NB4 (cell line): ENCODE results near the gene SFXN1.

Experiments used
- DNase-seq: peaks from one replicate; pipeline ENCODE4 v3.0.0; 2010; ENCODE audit warnings: low read depth
- H3K4me3 ChIP-seq: one replicate; pipeline ENCODE4 v1.5.1; 2011; ENCODE audit warnings: mild to moderate bottlenecking, low read depth, low read length, moderate library complexity
- MYC ChIP-seq: IDR thresholded peaks from 2 replicates; pipeline ENCODE4 v1.6.1; 2011; ENCODE audit warnings: low read depth, low read length
- POLR2A ChIP-seq: IDR thresholded peaks from 2 replicates; pipeline ENCODE4 v1.6.1; 2011; ENCODE audit warnings: mild to moderate bottlenecking; ENCODE audit not compliant: insufficient read length; ENCODE audit errors: extremely low read depth
- TF ChIP-seq, protein P1 (sequence below): IDR thresholded peaks from 2 replicates; pipeline ENCODE4 v1.6.1; 2011; ENCODE audit warnings: low read depth, low read length
- TF ChIP-seq, protein P2 (sequence below): IDR thresholded peaks from one replicate; pipeline ENCODE4 v1.5.1; 2012; ENCODE audit warnings: low read depth, low read length

The SFXN1 gene

DNA sequence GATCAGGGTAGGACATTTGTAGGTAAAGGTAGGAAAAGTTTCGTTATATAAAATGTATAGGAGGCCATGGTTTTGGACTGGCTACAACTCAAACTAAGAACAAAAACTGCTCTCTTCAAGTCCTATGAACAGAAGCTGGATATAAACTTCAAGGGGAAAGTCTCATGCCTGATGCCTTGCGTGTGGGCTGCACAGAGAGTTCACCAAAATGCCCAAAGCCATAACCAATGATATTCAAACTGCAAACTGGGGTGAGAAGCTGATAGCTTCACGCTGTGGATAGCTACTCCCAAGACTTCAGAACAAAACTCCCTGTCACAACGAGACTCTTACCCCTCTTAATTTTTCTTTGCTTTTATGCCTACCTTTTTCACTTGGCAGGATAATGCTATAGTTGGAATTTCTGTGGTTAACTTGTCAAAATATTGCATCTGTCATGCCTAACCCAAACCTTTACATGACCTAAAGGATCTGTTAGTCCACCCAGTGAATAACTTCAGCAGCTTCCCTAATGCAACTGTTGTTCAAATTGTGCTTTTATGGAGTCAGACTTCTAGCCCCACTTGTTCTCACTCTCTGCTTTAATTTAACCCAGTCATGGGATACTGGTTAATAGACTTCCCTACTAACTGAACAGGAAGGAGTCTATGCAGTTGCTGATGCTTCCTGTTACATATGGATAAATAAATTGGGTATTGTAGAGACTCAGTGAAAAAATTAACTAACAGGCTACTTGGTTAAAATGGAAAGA, 71.9 kb downstream of the SFXN1 start:
- TF ChIP-seq, protein P1, sequence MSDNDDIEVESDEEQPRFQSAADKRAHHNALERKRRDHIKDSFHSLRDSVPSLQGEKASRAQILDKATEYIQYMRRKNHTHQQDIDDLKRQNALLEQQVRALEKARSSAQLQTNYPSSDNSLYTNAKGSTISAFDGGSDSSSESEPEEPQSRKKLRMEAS, result no peak
- TF ChIP-seq POLR2A (no peak), MYC (no peak)
- TF ChIP-seq, protein P2, sequence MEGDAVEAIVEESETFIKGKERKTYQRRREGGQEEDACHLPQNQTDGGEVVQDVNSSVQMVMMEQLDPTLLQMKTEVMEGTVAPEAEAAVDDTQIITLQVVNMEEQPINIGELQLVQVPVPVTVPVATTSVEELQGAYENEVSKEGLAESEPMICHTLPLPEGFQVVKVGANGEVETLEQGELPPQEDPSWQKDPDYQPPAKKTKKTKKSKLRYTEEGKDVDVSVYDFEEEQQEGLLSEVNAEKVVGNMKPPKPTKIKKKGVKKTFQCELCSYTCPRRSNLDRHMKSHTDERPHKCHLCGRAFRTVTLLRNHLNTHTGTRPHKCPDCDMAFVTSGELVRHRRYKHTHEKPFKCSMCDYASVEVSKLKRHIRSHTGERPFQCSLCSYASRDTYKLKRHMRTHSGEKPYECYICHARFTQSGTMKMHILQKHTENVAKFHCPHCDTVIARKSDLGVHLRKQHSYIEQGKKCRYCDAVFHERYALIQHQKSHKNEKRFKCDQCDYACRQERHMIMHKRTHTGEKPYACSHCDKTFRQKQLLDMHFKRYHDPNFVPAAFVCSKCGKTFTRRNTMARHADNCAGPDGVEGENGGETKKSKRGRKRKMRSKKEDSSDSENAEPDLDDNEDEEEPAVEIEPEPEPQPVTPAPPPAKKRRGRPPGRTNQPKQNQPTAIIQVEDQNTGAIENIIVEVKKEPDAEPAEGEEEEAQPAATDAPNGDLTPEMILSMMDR, result no peak
- no peak for DNase-seq
- no peak overlapping the region for H3K4me3 ChIP-seq

DNA sequence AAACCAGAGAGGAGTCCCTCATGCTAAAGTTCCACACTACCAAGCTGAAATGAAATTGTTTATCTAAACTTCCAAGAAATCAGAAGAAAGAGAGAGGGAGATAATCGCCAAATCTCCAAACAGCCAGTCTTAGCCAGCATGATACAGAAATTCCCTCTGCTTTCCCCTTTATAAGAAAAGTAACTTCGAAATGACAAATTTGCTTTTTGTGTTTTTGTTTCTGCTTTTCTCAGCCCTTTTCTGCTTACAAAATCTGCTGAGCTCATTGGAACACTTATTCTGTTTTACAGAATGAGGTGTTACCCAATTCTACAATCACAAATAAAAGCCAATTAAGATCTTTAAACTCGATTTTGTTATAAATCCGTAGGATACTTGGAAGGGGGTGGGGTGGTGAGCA, 72.9 kb downstream of the SFXN1 start:
- TF ChIP-seq, protein P1, result no peak
- TF ChIP-seq MYC, result no peak
- H3K4me3 ChIP-seq, result no peak overlapping the region
- DNase-seq, result no peak

DNA sequence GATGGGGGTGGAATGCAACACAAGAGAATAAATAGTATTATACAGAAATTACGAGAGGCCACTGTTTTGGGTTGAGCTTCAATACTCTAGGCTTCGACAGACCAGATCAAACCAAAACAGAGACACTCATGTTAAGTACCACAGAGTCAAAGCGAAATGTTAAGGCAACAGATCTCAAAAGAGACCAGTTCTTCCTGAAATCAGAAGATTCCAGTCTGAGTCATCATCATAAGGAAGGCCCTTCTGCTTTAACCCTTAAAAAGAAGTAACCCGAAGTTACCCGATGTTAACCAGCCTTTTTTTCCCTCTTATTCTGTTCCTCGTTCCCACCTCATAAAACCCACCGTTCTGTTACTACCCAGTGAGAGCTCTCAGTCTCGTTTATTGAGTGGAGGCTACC, 75.9 kb downstream of the SFXN1 start:
- no peak overlapping the region for H3K4me3 ChIP-seq
- TF ChIP-seq, protein P1, result no peak
- TF ChIP-seq POLR2A (no peak), MYC (no peak)
- TF ChIP-seq, protein P2, result no peak
- DNase-seq, result no peak

DNA sequence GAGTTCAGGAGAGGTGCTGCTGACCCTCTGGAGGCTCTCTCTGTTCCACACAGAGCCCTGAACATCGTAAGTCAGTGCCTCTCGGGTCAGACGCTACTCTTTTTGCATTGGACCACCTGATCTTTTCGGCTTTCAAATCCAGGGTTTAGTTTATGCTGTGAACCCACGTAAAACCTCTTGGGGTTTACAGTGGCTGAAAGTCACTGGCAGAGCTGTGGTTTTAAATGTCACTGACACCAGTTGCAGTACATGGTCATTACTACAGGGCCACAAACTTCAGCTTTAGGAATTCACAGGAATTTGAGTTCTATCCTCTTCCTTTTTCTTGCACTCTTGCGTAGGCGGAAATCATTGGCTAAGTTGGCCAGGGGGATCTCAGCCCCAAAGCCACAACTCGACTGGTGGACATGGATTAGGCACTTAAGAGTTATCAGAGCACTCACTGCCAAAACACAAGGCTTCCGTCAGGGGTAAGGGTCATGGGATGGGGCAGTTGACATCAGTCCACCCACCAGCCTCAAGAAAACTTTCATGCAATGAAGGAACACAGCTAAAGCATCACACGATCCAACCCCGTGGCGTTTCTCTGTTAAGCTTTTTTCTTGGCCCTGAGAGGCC, 76.9 kb downstream of the SFXN1 start:
- DNase-seq, result no peak
- TF ChIP-seq POLR2A (no peak), MYC (no peak)
- TF ChIP-seq, protein P2, result no peak
- TF ChIP-seq, protein P1, result no peak
- no peak overlapping the region for H3K4me3 ChIP-seq

DNA sequence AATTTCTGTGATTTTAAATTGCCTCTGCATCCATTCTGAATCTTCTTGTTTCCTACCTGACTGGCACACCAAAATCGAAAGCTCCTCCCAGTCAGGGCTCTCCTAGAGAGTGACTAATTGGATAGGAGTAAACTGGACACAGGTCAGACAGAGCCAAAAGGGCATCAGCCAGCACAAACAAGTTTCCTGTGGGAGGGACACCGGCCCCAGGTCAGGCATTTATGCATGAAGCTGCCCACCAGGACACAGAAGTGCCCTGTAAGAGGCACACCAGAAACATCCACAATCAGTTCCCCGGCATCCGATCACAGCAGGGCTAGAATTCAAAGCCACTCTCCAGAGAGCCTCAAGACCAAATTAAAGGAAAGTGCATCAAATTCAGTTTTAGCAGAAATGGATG, 78.4 kb downstream of the SFXN1 start:
- TF ChIP-seq, protein P2, result no peak
- TF ChIP-seq MYC (no peak), POLR2A (no peak)
- TF ChIP-seq, protein P1, result no peak
- no peak overlapping the region for H3K4me3 ChIP-seq
- no peak for DNase-seq

DNA sequence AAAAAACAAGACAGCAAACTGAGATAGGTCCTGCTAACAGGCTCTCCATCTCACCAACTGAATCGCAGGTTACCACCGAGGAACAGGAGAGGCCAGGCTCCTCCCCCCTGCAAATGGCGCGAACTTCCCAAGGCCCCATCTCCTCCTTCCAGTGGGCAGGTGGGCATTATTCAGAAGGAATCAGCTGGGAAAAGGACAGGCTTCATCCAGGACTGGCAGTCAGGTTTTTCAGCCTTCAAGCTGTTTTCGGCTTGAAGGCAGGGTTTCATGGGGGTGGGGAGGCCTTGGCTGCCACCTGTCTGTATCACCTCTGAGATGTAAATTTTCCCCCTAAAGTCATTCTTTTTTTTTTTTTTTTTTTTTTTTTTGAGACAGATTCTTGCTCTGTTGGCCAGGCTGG, 79.4 kb downstream of the SFXN1 start:
- H3K4me3 ChIP-seq, result no peak overlapping the region
- no peak for TF ChIP-seq MYC
- TF ChIP-seq, protein P2, result no peak
- TF ChIP-seq POLR2A, result no peak
- TF ChIP-seq, protein P1, result no peak
- DNase-seq, result no peak
